ENCODE results near the gene TMEM225B.
"Not testable (repeated sequence)": the region's sequence is repeated elsewhere in the genome, so short reads cannot be mapped to it uniquely, and the experiment has no call there.

TMEM225B gene

GRCh38 chr7:99653754-99654153 lies 55.7 kb downstream of the TMEM225B start:
- H3K79me2 ChIP-seq (ENCODE audit: control insufficient read depth, low read length) = no peaks in the 10 kb centered on the region
- H4K20me1 ChIP-seq (ENCODE audit: control insufficient read depth, insufficient read depth, low read depth, low read length) = no peaks in the 10 kb centered on the region; the same call in 1 of the 2 replicates
- H3K27me3 ChIP-seq (ENCODE audit: control insufficient read depth, low read length) = no peaks in the 10 kb centered on the region
- no peak overlapping the region for H3K4me3 ChIP-seq (ENCODE audit: low read length)
- H3K4me2 ChIP-seq (ENCODE audit: low read length) = no peak overlapping the region
- no peaks in the 10 kb centered on the region for H3K36me3 ChIP-seq (ENCODE audit: control insufficient read depth, low read length)
- no peak overlapping the region for H3K27ac ChIP-seq (ENCODE audit: low read depth, low read length)
- no peaks in the 10 kb centered on the region for H3K9me3 ChIP-seq (ENCODE audit: control insufficient read depth, insufficient read depth, low read length)
- TF ChIP-seq EZH2phosphoT487 (IDR thresholded peaks at IDR 0.05; ENCODE audit: borderline replicate concordance, low read length) (no peak), CTCF (IDR thresholded peaks at IDR 0.05; ENCODE audit: low read depth, low read length, poor library complexity, severe bottlenecking) (no peak)
- H3F3A ChIP-seq (ENCODE audit: control insufficient read depth, insufficient read depth) = no peaks in the 10 kb centered on the region
- H3K4me1 ChIP-seq (ENCODE audit: control insufficient read depth, low read length) = no peaks in the 10 kb centered on the region
- no peaks in the 10 kb centered on the region for H3K9me2 ChIP-seq (replicated peaks; ENCODE audit: control insufficient read depth, low read length)

GRCh38 chr7:99654626-99655025 lies 56.6 kb downstream of the TMEM225B start:
- not testable (repeated sequence) for H3K4me3 ChIP-seq (ENCODE audit: low read length); H3K27me3 ChIP-seq (ENCODE audit: control insufficient read depth, low read length); H3K36me3 ChIP-seq (ENCODE audit: control insufficient read depth, low read length); H3K9me2 ChIP-seq (replicated peaks; ENCODE audit: control insufficient read depth, low read length); H3K4me1 ChIP-seq (ENCODE audit: control insufficient read depth, low read length); H3K79me2 ChIP-seq (ENCODE audit: control insufficient read depth, low read length); H4K20me1 ChIP-seq (ENCODE audit: control insufficient read depth, insufficient read depth, low read depth, low read length); H3F3A ChIP-seq (ENCODE audit: control insufficient read depth, insufficient read depth); H3K4me2 ChIP-seq (ENCODE audit: low read length); H3K27ac ChIP-seq (ENCODE audit: low read depth, low read length); H3K9me3 ChIP-seq (ENCODE audit: control insufficient read depth, insufficient read depth, low read length)

GRCh38 chr7:99657879-99658278 lies 59.8 kb downstream of the TMEM225B start:
- not testable (repeated sequence) for H3K4me2 ChIP-seq (ENCODE audit: low read length); H3K9me2 ChIP-seq (replicated peaks; ENCODE audit: control insufficient read depth, low read length); H3K4me1 ChIP-seq (ENCODE audit: control insufficient read depth, low read length); H3F3A ChIP-seq (ENCODE audit: control insufficient read depth, insufficient read depth); H3K27me3 ChIP-seq (ENCODE audit: control insufficient read depth, low read length); H3K9me3 ChIP-seq (ENCODE audit: control insufficient read depth, insufficient read depth, low read length); H3K4me3 ChIP-seq (ENCODE audit: low read length); H3K36me3 ChIP-seq (ENCODE audit: control insufficient read depth, low read length); H4K20me1 ChIP-seq (ENCODE audit: control insufficient read depth, insufficient read depth, low read depth, low read length); H3K27ac ChIP-seq (ENCODE audit: low read depth, low read length); H3K79me2 ChIP-seq (ENCODE audit: control insufficient read depth, low read length)

All from DOHH2 (cell line).